GM18909 (cell line): ENCODE data around the gene KCNQ1.
"Not testable (repeated sequence)": the region's sequence is repeated elsewhere in the genome, so short reads cannot be mapped to it uniquely, and the experiment has no call there.

Experiments
- ATAC-seq: cut with Tn5 transposase; IDR thresholded peaks from one replicate; pipeline ENCODE4 v1.9.1; 2021; ENCODE audit warnings: mild to moderate bottlenecking; ENCODE audit not compliant: unreplicated experiment, poor library complexity

Gene KCNQ1

DNA sequence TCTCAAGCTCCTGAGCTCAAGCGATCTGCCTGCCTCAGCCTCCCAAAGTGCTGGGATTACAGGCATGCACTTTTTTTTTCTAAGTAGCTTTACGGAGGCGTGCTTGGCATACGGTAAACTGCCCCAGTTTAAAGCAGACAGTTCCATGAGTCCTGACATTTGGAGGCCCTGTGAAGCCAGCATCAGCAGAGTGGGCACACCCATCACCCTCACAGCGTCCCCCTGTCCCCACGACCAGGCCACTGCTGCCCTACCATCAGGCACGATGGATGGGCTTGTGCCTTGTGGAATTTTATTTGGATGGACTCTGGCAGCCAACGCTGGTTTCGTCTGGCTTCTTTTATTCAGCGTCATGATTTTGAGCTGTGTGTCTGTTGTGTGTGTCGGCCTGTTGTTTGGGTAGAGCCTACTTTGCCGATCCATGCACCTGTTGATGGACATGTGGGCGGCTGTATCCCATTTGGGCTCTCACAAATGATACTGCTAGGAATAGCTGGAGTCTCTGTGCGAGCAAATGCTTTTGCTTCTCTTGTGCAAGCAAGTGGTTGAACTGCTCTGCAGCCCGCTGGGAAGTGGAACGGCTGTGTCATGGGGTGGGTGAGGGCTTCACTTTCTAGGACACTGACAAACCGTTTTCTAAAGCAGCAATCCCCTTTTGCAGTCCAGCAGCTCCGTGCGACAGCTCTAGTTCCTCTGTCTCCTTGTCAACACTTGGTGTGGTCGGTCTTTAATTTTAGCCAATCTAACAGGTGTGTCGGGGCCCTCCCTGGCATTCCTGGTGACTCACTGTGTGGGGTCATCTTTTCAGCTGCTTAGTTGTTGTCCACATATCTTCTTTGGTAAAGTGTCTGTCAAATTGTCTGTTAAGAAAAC lies 23.8 kb downstream of the KCNQ1 start:
- ATAC-seq: no peak

DNA sequence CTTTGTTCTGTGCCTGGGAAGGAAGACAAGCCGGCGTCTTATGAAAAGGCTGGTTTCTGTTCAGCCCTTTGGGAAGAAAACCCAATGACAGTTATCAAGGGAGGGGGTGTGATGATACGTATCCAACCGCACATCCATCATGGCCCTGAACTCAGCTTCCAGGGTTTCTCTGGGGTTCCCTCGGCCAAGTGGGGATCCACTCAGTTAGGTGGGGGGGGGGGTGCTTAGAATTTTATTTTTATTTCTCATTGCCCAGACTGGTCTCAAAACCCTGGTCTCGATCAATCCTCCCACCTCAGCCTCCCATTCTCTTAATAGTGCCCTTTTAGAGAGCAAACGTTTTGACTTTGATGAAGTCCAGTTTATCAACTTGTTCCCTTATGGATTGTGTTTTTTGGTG lies 25.7 kb downstream of the KCNQ1 start:
- no peak for ATAC-seq

DNA sequence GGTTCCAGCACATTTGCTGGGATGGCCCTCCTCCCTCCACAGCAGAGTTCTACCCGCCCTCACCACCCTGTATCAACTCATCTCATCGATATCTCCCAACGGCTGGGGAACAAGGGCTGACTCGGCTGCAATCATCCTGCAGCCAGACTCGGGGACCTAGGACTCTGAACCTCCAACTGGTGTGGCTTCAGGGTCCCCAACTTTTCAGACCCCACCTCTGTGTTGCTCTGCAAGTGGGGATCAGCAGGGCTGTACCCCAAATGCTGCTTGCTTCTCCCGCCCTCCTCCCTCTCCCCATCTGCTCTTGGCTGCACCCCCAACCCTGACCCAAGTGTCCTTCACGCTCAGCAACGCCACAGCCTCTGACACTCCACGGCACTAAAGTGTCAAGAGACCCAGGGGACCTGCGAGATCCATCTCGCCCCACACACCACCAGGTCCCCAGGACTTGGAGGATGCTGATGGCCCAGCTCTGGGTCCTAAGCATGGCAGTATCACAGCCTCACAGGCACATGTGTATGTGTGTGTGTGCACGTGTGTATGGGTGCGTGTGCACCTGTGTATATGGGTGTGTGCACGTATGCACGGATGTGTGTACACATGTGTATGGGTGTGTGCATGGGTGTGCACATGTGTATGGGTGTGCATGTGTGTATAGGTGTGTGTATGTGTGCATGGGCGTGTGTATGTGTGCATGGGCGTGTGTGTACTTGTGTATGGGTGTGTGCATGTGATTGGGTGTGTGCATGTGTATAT lies 26.4 kb downstream of the KCNQ1 start:
- ATAC-seq: no peak

DNA sequence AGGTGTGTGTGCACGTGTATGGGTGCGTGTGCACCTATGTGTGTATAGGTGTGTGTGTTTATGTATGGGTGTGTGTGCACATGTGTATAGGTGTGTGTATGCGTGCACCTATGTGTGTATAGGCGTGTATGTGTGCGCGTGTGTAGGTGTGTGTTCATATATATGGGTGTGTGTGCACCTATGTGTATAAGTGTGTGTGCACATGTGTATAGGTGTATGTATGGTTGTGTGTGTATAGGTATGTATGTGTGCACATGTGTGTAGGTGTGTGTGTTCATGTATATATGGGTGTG lies 26.9 kb downstream of the KCNQ1 start:
- ATAC-seq: no peak

DNA sequence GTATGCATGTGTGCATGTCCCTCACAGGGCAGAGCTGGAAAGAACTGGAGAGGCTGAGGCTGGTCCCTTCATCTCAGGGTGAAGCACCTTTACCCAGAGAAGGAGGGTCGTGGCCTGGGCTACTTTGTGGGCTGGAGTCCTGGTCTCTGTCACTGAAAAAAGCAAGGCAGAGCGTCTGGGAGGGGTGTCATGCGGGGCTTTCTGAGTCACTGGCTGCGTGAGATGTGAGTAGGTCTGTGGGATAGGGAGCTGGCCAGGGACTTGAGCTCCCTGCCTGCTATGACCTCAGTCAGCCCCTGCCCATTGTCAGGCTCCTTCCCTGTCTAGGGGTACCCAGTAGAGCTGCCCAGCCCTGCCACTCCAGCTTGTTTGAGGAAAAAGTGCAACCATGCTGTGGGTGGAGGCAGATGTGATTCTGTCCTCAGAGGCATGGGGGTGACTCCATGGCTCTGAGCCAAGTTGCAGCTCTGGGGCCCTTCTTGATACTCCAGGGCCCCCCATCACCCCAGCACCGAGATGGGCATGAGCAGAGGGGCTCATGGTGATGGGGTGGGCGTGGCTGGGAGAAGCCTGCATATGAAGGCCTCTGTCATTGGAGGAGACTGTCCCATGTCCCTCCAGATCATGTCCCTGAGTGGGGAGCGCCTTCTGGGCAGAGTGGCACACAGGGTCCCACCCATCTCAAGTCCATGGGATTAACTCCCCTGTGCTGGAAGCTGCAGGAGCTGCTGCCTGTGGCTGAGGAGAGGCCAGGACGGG lies 27.8 kb downstream of the KCNQ1 start:
- no peak for ATAC-seq

DNA sequence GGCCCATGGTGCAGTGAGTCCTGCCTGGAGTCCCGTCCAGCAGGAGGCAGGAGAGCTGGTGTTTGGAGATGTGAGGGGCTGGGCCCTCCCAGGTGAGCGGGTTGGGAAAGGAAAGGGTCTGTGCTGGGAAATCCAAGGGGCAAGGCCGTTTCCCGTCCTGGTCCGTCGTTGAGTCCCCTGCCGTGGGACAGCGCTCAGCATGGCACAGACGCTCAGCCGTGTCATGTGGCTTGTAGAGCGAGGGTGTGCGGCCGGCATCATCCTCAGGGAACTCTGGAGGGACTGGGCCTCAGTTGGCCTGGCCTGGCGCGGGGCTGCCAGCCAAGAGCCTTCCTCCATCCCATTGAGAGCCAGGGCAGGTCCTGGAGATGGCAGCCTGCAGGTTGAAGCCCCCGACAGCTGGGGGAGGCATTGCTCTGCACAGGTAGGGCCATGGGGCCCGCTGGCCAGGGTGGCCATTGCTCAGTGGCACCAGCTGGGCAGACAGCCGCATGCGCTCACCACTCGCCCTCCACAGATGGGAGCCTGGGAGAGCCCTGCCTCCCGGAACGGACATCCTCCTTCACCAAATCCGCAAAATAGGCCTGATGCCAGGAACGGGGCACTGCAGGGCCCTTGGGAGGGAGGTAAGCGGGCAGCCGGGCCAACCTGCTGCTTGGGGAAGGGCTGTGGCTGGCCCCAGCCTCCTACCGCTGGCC lies 28.7 kb downstream of the KCNQ1 start:
- ATAC-seq: no peak

DNA sequence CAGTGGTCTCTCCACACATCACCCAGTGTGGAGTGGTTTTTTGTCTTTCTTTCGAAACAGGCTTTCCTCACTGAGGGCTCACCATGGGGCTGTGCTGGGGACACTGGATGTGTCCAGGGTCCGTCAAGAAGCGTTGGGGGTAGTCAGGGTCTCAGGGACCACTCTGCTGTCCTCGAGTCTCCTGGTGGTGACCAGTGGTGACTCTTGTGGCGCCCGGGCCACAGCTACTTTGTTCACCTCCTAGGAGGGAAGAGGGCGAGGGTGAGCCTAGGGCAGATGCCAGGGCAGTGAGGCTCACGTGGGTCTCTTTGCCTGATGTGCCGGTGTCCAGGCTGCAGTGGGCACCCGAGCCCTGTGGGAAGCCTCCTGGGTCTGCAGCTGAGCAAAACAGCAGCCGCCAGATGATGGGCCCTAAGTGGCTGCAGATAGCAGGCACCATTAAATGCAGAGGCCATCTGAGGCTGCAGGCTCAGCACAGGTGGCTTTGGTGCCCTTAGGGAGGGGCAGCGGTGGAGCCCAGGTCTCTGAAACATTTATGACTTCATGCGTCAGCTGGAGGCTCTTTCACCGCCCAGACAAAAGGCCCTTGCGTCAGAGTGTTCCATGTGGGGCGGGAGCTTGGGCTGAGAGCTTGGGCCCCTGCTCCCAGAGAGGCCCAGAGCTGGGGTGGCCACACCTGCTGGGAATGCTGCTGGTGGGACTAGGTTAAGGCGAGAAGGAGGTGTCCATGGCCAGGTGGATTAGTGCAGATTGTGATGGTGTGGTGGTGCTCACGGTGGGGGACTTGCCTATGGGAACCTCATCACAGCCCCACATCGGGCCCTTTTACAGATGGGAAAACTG lies 29.5 kb downstream of the KCNQ1 start:
- no peak for ATAC-seq

DNA sequence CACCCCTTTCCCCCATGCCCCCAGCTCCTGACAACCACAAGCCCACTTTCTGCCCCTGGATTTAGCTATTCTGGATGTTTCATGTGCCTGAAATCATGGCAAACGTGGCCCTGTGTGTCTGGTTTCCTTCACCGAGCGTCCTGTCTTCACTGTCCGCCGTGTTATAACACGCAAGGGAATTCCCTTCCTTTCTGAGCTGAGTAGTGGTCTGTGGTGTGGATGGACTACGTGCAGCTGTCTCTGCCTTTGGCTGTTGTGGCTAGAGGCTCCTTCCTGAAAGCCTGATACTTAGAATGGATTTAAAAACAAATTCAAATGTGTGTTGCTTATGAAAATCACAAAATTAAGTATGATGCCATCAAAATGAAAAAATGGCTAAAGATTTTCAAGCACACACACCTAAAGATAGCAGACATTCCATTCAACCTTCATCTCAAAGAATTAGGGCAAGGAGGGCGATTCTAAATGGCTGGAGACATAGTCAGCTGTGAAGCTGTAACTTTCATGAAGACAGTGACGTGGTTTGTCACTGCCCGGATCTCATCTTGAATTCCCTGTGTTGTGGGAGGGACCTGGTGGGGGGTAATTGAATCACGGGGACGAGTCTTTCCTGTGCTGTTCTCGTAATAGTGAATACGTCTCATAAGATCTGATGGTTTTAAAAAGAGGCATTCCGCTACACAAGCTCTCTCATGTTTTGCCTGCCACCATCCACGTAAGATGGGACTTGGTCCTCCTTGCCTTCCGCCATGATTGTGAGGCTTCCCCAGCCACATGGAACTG lies 30.5 kb downstream of the KCNQ1 start:
- ATAC-seq: no peak

DNA sequence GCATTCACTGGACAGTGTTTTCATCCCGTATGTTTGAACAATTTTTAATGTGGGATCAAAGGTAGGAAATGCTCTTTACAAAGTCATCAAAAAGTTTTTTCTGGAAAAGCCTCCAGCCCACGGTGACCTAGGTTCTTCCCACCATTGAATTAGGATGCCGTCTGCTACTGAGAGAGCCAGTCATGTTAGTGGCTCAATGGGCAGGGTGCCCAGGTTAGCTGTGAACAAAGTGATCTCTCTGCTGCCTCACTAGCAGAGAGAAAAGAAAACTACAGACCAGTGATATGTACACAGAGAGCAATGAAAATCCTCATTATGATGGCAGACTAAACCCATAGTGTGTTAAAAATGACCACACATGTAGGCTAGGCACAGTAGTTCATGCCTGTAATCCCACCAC lies 32.4 kb downstream of the KCNQ1 start:
- ATAC-seq: no peak

DNA sequence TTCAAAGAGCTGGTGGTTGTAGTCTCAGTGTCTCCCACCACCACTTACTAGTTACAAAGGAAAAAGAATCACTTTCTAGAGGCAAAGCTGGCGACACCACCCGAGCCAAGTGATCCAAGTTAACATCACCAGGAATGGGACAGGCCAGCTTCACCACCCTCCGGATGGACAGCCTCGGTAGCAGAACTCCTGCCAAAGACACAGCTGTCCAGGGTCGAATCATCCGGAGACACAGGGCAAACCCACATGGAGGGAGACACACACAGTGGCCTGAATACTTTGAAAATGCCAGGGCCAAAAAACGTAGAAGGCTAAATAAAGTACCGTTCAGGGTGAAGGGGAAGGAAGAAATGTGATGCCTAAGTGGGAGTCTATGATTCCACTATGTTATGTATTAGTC lies 33.1 kb downstream of the KCNQ1 start:
- ATAC-seq: no peak

DNA sequence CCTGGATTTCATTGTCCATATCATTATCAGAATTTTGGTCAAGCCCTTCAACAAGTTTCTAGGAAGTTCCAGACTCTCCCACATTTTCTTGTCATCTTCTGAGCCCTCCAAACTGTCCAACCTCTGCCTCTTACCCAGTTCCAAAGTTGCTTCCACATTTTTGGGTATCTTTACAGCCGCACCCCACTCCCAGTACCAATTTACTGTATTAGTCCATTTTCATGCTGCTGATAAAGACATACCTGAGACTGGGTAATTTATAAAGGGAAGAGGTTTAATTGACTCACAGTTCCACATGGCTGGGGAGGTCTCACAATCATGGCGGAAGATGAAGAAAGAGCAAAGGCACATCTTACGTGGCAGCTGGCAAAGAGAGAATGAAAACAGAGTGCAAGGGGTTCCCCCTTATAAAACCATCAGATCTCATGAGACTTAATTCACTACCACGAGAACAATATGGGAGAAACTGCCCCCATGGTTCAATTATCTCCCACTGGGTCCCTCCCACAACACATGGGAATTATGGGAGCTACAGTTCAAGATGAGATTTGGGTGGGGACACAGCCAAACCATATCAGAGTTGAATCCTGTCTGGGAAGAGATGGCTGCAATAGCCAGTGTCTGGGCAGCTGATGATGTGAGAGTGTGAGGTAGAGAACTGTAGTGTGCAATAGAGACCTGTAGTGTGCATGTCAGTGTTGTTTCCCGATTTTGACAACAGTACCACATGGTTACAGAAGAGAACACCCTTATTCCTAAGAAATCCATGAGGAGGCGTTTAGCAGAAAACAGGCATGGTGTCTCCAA lies 35.5 kb downstream of the KCNQ1 start:
- not testable (repeated sequence) for ATAC-seq

DNA sequence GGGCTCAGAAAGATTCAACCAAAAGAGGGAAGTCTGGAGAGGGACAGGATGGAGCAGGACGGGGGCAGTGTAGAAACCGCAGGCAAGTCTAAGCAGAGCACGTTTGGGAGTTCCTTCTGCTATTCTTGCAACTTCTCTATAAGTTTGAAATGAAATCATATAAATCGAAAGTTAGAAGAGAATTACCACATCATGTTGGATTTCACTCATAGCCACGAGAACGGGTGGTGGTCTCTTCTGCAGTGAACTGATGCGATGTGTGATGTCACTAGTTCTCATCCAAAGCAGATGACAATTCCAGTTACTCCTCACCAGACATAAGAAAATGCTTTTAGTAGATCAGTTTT lies 36.0 kb downstream of the KCNQ1 start:
- ATAC-seq: no peak

DNA sequence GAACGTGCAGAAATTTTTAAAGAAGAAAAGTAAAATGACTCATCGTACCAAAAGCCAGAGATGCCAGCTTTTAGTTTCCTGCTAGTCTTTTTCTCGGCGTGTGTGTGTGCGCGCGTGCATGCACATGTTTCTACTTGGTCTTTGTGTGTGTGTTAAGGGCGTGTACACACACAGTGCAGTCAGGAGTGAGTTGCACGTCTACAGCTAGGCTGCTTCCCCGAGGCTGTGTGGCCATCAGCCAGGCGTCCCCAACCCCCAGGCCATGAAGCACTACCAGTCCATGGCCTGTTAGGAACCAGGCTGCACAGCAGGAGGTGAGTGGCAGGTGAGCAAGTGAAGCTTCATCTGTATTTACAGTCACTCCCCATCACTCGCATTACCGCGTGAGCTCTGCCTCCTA lies 36.4 kb downstream of the KCNQ1 start:
- no peak for ATAC-seq

DNA sequence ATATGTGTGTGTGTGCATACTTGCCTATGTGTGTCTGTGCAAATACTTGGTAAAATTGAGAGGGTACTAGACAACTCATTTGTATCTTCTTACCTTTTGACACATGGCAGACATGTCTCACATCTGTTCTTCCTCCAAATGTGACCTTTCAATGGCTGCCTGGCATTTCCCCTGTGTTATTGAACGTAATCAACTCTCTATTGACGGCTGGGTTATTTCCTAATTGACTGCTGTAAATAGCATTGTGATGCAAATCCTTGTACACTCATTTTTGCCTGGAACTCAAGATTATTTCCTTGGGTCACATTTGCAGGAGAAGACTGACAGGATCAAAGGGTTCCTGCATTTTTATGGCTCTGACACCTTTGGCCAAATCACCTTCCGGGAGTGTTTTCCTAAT lies 37.4 kb downstream of the KCNQ1 start:
- ATAC-seq: no peak

DNA sequence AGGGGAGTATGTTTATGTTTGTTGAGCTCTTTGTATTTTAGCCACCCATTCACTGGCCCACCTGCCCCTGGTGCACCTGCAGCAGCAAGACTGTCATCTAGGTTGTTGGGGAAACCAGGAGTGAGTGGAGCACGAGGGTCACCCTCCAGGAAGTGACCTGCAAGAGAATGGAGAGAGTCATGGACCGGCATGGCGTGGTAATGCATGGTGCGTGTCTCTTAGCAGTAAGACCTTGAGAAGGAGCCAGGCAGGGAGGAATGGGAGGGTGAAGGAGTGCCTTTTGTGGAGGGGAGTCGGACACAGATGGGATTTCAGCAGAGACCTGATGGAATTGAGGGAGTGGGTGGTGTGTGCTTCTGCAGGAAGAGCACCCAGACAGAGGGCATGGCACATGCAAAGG lies 37.9 kb downstream of the KCNQ1 start:
- no peak for ATAC-seq

DNA sequence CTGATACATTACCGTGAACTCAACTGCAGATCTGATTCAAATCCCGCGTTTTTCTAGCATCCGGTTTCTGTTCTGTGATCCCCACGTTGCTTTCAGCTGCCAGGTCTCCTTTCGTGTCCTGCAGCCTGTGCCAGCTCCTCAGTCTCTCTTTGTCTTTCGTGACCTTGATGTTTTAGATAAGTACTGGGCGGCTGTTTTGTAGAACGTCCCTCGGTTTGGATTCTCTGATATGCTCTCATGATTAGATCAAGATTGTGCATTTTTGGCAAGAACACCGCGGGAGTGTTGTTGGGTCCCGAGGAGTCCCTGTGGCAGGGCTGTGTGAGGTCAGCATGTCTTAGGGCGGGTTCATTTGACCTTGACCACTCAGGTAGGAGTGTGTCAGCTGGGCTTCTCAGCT lies 38.6 kb downstream of the KCNQ1 start:
- no peak for ATAC-seq

DNA sequence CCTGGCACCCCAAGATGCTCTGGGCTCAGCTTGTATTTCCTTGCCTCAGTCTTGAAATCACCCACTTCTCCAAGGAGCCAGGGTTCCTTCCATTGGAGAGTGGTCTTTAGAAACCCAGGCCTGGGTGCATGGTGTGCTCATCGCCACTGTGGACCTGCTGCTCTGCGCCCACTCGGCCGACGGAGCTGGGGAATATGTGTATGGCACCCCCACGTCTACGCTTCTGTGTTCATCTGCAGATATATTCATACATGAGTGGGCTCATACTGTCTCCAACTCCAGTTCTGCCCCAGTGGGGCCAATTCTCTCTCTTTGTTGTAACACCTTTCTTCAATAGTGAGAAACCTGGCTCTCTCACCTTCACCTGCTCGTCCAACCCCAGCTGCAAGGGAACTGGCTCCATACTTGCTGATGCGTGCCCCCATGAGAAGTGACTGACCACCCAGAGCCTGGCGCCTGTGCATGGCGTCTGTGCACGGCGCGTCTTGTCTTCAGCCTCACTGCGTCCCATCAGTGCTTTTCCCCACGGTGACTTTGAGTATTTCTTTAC lies 39.8 kb downstream of the KCNQ1 start:
- no peak for ATAC-seq

DNA sequence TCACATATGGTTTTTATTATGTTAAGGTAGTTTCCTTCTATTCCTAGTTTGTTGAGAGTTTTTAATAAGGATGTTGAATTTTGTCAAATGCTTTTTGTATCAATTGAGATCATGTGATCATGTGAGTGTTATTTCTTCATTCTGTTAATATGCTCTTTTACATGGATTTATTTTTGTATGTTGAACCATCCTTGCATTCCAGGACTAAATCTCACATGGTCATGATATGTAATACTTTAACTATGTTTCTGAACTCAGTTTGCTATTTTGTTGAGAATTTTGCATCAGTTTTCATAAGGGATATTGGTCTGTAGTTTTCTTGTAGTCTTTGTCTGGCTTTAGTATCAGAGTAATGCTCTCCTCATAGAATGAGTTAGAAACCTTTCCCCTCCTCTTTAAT lies 43.2 kb downstream of the KCNQ1 start:
- ATAC-seq: no peak
